Adipocyte (in vitro differentiated cells): Measurements from ENCODE around the gene GID4.
"Not testable (repeated sequence)": the region's sequence is repeated elsewhere in the genome, so short reads cannot be mapped to it uniquely, and the experiment has no call there.

Experiments used
- DNase-seq: peaks from one replicate; pipeline ENCODE4 v3.0.0-alpha.2; 2015; ENCODE audit warnings: low read depth
- H3K27me3 ChIP-seq: replicated peaks from 2 replicates; pipeline ENCODE4 v1.7.0; 2013; ENCODE audit warnings: mild to moderate bottlenecking, low read length, moderate library complexity; ENCODE audit not compliant: control insufficient read depth, insufficient read depth
- H3K36me3 ChIP-seq: 2 replicates; pipeline ENCODE4 v1.7.0; 2013; ENCODE audit warnings: low read length, mild to moderate bottlenecking, moderate library complexity; ENCODE audit not compliant: control insufficient read depth, insufficient read depth, severe bottlenecking
- H3K4me1 ChIP-seq: 2 replicates; pipeline ENCODE4 v1.7.0; 2013; ENCODE audit warnings: mild to moderate bottlenecking, low read length, moderate library complexity; ENCODE audit not compliant: control insufficient read depth, insufficient read depth
- H3K4me3 ChIP-seq: 2 replicates; pipeline ENCODE4 v1.7.0; 2013; ENCODE audit warnings: mild to moderate bottlenecking, low read length, moderate library complexity
- H3K9ac ChIP-seq: 2 replicates; pipeline ENCODE4 v1.7.0; 2013; ENCODE audit warnings: mild to moderate bottlenecking, low read length, moderate library complexity
- H3K9me3 ChIP-seq: 2 replicates; pipeline ENCODE4 v1.7.0; 2013; ENCODE audit warnings: mild to moderate bottlenecking, low read length, moderate library complexity; ENCODE audit not compliant: control insufficient read depth

Gene GID4

DNA sequence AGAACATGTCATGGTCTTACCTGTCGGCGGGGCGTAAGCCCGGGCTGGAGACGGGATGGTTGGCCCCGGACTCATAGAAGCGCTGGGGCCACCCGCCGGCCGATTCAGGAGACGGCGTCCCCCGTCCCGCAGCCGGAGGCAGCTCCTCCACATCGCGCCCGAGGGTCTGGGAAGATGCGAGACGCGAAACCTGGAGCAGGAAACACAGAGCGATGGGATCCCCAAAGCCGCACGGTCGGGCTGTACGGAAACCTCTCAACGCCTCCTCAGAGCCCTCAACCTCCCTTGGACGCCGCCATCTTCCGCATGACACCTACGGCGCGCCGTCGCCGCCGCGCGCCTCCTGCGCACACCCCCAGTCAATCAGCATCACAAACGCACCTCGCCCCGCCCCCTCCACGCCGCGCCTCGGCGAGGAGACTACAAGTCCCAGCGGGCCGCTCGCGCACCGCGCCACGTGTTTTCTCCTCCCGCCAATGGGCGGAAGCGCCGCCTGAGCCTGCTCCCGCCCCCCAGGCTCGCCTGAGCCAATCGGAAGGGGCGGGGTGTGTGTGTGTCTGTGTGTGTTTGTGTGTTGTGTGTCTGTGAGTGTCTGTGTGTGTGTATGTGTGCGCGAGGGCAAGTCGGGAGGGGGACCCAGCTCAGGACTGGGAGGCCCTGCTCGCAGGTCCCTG is at the start of gene GID4, which contains the start of gene ATPAF2:
Gene GID4 (plus strand): TSS at position 548 of the 674 bp plus-strand sequence. CDS start 57 bp downstream, at position 605.
Gene ATPAF2 (minus strand): TSS at position 308 of the 674 bp plus-strand sequence. CDS start 155 bp downstream, at position 153.
- Histone ChIP-seq H3K9me3 (no peaks in the 10 kb centered on the region), H3K4me3 (peak within 1 kb of the TSS; percentile 98), H3K27me3 (no peaks in the 10 kb centered on the region), H3K36me3 (no peaks in the 10 kb centered on the region), H3K4me1 (peaks cover 34% of the 10 kb centered on the region), H3K9ac (peak within 1 kb of the TSS; percentile 93)
- DNase-seq = peak; percentile 100

DNA sequence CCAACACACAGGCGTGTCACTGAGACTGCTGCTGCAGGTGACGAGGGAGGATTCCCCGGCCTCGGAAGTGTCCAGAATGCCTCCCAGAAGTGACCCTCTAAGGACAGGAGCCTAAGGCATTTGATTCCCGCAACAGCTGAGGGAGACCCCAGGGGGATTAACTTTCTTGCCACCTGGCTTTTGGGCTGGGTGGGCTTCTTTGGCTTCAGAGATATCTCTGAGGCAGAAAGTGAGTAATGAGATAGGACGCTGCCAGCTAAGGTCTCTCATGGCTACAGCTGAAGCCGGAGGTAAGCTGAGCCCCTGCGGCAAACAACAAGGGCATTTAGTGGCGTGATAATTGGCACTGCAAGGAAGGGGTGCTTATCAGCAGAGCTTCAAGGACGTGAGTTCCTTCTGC is 49.6 kb upstream of the GID4 start:
- no peaks in the 10 kb centered on the region for H3K27me3 ChIP-seq
- no peak for DNase-seq
- H3K9me3 ChIP-seq = no peaks in the 10 kb centered on the region
- no peak overlapping the region for H3K9ac ChIP-seq
- H3K4me1 ChIP-seq = peaks cover 13% of the 10 kb centered on the region
- no peaks in the 10 kb centered on the region for H3K36me3 ChIP-seq
- H3K4me3 ChIP-seq = no peak overlapping the region

DNA sequence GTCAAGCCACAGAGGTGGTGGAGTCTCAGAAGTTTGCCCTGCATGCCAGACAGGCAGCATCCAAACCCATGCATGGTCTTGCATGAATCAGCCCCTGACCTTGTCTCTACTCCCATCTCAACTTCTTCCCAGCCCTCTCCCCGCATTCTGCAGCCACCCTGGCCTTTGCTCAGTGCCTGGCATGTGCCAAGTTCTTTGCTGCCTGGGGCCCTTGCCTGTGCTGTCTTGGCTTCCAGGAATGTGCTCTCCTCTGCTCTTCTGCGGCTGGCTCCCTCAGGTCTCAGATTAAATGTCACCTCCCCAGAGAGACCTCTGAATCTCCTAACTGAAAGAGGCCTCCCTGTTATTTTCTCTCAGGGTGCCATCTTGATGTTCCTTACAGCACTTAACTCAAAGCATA is 48.9 kb upstream of the GID4 start:
- no peak for DNase-seq
- Histone ChIP-seq H3K4me1 (peaks cover 19% of the 10 kb centered on the region), H3K9me3 (no peaks in the 10 kb centered on the region), H3K36me3 (no peaks in the 10 kb centered on the region), H3K27me3 (no peaks in the 10 kb centered on the region), H3K9ac (no peak overlapping the region), H3K4me3 (no peak overlapping the region)

DNA sequence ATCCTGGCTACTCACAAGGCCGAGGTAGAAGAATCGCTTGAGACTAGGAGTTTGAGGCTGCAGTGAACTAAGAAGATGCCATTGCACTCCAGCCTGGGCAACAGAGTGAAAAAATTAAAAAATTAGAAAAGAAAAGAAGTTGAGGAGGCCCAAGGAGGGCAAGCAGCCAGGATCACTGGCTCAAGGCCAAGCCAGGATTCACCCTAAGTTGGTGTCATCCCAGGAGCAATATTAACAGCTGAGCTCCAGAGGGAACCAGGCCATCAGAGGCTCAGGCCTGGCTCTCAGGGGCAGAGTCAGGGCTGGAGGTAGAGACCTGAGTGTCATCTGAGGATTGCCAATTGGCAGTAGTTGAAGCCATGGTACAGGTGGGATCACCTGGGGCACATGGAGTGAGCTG is 45.8 kb upstream of the GID4 start:
- Histone ChIP-seq H3K9me3 (no peaks in the 10 kb centered on the region), H3K27me3 (no peaks in the 10 kb centered on the region), H3K4me3 (no peak overlapping the region), H3K36me3 (no peaks in the 10 kb centered on the region), H3K4me1 (peaks cover 19% of the 10 kb centered on the region), H3K9ac (no peak overlapping the region)
- no peak for DNase-seq

DNA sequence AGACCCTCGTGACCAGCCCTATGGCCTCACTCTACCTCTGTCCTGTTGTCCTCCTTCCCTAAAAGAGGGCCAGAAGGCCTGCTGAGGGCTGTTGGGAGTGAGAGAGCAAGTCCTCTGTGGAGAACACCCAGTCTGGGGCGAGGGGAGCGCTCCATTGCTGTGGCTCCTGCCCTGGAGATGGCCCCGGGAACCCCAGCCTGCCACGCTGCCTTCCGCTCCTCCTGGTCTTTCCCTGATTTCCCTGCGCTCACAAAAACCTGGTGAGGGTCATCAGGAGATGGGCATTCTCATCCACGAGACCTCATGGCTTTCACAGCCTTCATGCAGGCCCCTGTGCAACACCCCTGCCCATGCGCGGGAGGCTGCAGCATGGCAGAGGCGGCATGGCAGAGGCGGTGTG is 45.4 kb upstream of the GID4 start:
- no peak overlapping the region for H3K9ac ChIP-seq
- H3K4me1 ChIP-seq = peaks cover 19% of the 10 kb centered on the region
- no peaks in the 10 kb centered on the region for H3K9me3 ChIP-seq
- DNase-seq = no peak
- H3K27me3 ChIP-seq = no peaks in the 10 kb centered on the region
- no peak overlapping the region for H3K4me3 ChIP-seq
- no peaks in the 10 kb centered on the region for H3K36me3 ChIP-seq

DNA sequence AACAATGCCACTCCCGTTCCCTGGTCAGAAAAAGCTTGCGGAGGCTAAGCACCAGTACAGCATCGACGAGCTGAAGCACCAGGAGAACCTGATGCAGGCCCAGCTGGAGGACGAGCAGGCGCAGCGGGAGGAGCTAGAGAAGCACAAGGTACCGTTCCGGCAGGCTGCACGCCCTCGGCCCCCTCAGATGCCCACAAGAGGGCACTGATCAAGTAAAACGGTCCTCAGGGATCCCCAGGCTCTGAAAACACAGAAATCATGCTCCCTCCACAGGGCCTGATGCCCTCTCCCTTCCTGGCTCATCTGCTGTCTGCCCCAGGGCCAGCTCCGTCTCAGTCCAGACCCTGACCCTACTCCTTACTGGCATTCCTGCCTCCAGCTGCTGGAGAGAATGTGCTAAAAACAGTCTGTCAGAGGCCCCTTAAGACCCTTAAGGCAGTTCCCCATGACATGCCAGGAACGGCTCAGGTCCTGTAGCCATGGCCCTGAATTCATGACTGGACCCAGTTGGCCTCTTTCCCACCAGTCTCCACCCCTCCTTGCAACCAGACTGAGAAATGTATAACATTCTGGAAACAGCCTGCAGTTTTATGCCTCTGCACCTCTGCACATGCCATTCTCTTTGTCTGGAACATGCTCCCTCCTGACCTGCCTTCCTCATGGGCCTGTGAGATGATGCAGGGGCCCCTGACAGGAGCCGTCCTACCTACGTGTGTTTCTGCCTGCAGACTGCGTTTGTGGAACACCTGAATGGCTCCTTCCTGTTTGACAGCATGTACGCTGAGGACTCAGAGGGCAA is 44.7 kb upstream of the GID4 start:
- H3K9me3 ChIP-seq = no peaks in the 10 kb centered on the region
- H3K4me1 ChIP-seq = peaks cover 19% of the 10 kb centered on the region
- no peaks in the 10 kb centered on the region for H3K36me3 ChIP-seq
- no peaks in the 10 kb centered on the region for H3K27me3 ChIP-seq
- peak; percentile 26 for DNase-seq
- H3K9ac ChIP-seq = no peak overlapping the region
- no peak overlapping the region for H3K4me3 ChIP-seq

DNA sequence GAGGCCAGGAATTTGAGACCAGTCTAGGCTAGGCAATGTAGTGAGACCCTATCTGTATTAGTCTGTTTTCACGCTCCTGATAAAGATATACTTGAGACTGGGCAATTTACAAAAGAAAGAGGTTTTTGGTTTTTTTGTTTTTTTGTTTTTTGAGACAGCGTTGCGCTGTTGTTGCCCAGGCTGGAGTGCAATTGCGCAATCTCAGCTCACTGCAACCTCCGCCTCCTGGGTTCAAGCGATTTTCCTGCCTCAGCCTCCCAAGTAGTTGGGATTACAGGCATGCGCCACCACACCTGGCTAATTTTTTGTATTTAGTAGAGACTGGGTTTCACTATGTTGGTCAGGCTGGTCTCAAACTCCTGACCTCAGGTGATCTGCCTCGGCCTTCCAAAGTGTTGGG is 43.3 kb upstream of the GID4 start:
- H3K36me3 ChIP-seq, H3K9me3 ChIP-seq, H3K9ac ChIP-seq, DNase-seq, H3K4me3 ChIP-seq, H3K27me3 ChIP-seq: not testable (repeated sequence)
- peaks cover 13% of the 10 kb centered on the region for H3K4me1 ChIP-seq

DNA sequence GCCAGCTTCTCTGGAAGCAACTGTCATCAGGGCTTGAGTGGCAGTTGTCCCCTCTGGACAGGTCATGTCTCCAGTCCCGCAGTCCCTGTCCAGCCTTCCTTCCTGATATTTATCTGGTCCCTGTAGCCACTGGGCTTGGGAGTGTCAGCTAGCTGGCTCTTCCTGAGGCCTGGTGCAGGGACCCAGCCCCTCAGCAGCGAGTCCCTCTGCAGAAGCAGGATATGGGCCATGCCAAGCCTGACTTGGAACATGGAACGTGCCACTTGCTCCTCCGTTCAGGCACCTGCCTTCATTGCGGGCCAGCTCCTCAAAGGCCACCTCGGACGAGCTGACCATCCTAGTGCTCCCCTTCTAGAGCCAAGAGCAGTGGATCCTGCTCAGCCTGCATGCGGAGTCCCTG is 40.3 kb upstream of the GID4 start:
- Histone ChIP-seq H3K4me1 (peaks cover 10% of the 10 kb centered on the region), H3K27me3 (no peaks in the 10 kb centered on the region), H3K36me3 (no peaks in the 10 kb centered on the region), H3K9ac (no peak overlapping the region), H3K9me3 (no peaks in the 10 kb centered on the region), H3K4me3 (no peak overlapping the region)
- no peak for DNase-seq

DNA sequence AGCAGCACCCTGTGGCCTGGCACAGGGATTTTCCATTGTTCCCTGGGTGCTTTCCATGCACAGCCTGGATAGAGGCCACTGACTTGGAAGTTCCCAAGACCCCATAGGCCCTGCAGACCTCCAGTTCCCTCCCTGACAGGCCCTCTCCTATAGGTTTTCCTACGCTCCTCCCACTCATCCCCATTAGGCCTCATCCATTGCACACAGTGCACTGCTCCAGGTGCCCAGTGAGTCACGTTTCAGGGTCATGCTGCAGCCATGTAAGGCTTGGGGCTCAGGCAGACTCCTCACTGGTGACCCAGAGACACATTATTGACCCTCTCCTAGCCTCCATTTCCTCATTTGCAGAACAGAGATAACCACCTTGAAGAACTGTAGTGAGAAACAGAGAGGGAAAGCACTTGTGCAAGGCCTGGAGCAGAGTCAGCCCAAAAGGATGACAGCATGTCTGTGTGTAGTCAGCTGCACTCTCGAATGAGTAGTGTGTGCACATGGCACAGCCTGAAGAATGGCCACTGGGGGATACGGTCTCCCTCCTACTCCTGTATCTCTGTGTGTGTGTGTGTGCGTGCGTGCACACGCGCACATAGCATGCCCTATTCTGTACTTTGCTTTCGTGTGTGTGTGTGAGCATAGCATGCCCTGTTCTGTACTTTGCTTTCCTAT is 39.7 kb upstream of the GID4 start:
- DNase-seq = no peak
- Histone ChIP-seq H3K27me3 (no peaks in the 10 kb centered on the region), H3K36me3 (no peaks in the 10 kb centered on the region), H3K4me1 (peaks cover 8% of the 10 kb centered on the region), H3K9ac (no peak overlapping the region), H3K9me3 (no peaks in the 10 kb centered on the region), H3K4me3 (no peak overlapping the region)

DNA sequence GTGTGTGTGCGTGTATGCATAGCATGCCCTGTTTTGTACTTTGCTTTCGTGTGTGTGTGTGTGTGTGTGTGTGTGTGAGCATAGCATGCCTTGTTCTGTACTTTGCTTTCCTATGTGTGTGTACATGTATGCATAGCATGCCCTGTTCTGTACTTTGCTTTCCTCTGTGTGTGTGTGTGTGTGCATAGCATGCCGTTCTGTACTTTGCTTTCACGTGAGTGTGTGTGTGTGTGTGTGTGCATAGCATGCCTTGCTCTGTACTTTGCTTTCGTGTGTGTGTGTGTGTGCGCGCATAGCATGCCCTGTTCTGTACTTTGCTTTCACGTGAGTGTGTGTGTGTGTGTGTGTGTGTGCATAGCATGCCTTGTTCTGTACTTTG is 39.2 kb upstream of the GID4 start:
- Histone ChIP-seq H3K9me3 (no peaks in the 10 kb centered on the region), H3K4me1 (peaks cover 2% of the 10 kb centered on the region), H3K4me3 (no peak overlapping the region)

DNA sequence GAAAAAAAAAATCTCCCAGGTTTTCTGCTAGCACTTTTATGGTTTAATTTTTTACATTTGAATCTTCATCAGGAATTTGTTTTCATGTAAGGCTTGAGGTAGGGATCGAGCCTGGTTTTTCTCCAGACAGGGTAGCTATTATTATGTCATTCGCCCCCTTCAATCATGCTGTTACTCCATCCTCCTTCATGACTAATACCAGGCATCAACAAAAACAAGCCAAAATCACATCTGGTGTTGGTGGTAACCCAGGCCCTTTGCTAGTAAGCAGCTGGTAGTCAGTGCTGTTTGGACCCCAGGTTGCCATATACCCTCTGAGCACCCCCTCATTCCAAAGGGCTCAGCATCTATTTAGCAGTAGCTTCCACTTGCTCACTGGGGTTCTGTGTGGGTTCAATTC is 37.0 kb upstream of the GID4 start:
- H3K27me3 ChIP-seq = no peaks in the 10 kb centered on the region
- H3K4me1 ChIP-seq = no peaks in the 10 kb centered on the region
- peaks cover 3% of the 10 kb centered on the region for H3K36me3 ChIP-seq
- H3K4me3 ChIP-seq = no peak overlapping the region
- DNase-seq = no peak
- H3K9ac ChIP-seq = no peak overlapping the region
- H3K9me3 ChIP-seq = no peaks in the 10 kb centered on the region

More for the DNA sequence above, 39.2 kb upstream of the GID4 start:
- Histone ChIP-seq H3K27me3 (no peaks in the 10 kb centered on the region), H3K9ac (no peak overlapping the region), H3K36me3 (no peaks in the 10 kb centered on the region)
- DNase-seq = no peak
